Measurements from ENCODE around the gene SPEN.
"Not testable (repeated sequence)": the region's sequence is repeated elsewhere in the genome, so short reads cannot be mapped to it uniquely, and the experiment has no call there.

SPEN gene

GRCh38 chr1:15843826-15844572 is 3.5 kb upstream of the SPEN start:
- H4K20me1 ChIP-seq (ENCODE audit: insufficient read depth, low read length) = no peaks in the 10 kb centered on the region
- peaks cover 5% of the 10 kb centered on the region; the same call in 1 of the 2 replicates for H3F3A ChIP-seq (ENCODE audit: insufficient read depth, low read length)
- H3K36me3 ChIP-seq (ENCODE audit: insufficient read depth, low read length) = 0 out of 2 replicates have a peak, but pooled peaks cover 3% of the 10 kb centered on the region
- H2AFZ ChIP-seq (ENCODE audit: low read length) = no peak overlapping the region
- H3K27me3 ChIP-seq (ENCODE audit: insufficient read depth, low read length) = no peaks in the 10 kb centered on the region
- peak overlapping the region; percentile 92 for H3K27ac ChIP-seq (ENCODE audit: low read depth, low read length, poor library complexity, severe bottlenecking)
- H3K9me3 ChIP-seq (ENCODE audit: low read length) = no peaks in the 10 kb centered on the region
- TF ChIP-seq CTCF (IDR thresholded peaks at IDR 0.05; ENCODE audit: low read length) = no peak
- no peak for TF ChIP-seq EZH2 (IDR thresholded peaks at IDR 0.05; ENCODE audit: borderline replicate concordance, low read length)
- peak overlapping the region; percentile 49 for H3K9ac ChIP-seq (ENCODE audit: low read length)
- peak overlapping the region; percentile 36 for H3K4me3 ChIP-seq (ENCODE audit: low read depth, low read length, poor library complexity, severe bottlenecking)
- no peaks in the 10 kb centered on the region for H3K9me2 ChIP-seq (ENCODE audit: low read depth, low read length)
- peaks cover 7% of the 10 kb centered on the region for H3K79me2 ChIP-seq (ENCODE audit: insufficient read depth, low read length)
- H3K4me2 ChIP-seq (ENCODE audit: low read length) = peak overlapping the region; percentile 60
- peaks cover 34% of the 10 kb centered on the region for H3K4me1 ChIP-seq (ENCODE audit: insufficient read depth, low read length, severe bottlenecking)

GRCh38 chr1:15846056-15846455 is 1.5 kb upstream of the SPEN start:
- H3K9ac ChIP-seq (ENCODE audit: low read length) = not testable (repeated sequence)

GRCh38 chr1:15847893-15848142 is 311 bp downstream of the SPEN start:
- Histone ChIP-seq H3K36me3 (ENCODE audit: insufficient read depth, low read length) (peaks cover 5% of the 10 kb centered on the region; the same call in 1 of the 2 replicates), H3K79me2 (ENCODE audit: insufficient read depth, low read length) (peaks cover 45% of the 10 kb centered on the region), H3K4me2 (ENCODE audit: low read length) (peak overlapping the region; percentile 78), H4K20me1 (ENCODE audit: insufficient read depth, low read length) (no peaks in the 10 kb centered on the region), H3K4me1 (ENCODE audit: insufficient read depth, low read length, severe bottlenecking) (peaks cover 65% of the 10 kb centered on the region), H3K9me2 (ENCODE audit: low read depth, low read length) (no peaks in the 10 kb centered on the region), H3F3A (ENCODE audit: insufficient read depth, low read length) (peaks cover 5% of the 10 kb centered on the region; the same call in 1 of the 2 replicates), H3K4me3 (ENCODE audit: low read depth, low read length, poor library complexity, severe bottlenecking) (peak overlapping the region; percentile 90), H3K27me3 (ENCODE audit: insufficient read depth, low read length) (no peaks in the 10 kb centered on the region), H3K9ac (ENCODE audit: low read length) (peak overlapping the region; percentile 87), H2AFZ (ENCODE audit: low read length) (no peak overlapping the region), H3K9me3 (ENCODE audit: low read length) (no peaks in the 10 kb centered on the region), H3K27ac (ENCODE audit: low read depth, low read length, poor library complexity, severe bottlenecking) (peak overlapping the region; percentile 75)
- TF ChIP-seq EZH2 (IDR thresholded peaks at IDR 0.05; ENCODE audit: borderline replicate concordance, low read length) (no peak), CTCF (IDR thresholded peaks at IDR 0.05; ENCODE audit: low read length) (no peak)

More at GRCh38 chr1:15846056-15846455, 1.5 kb upstream of the SPEN start:
- peaks cover 48% of the 10 kb centered on the region for H3K4me1 ChIP-seq (ENCODE audit: insufficient read depth, low read length, severe bottlenecking)
- H3K27me3 ChIP-seq (ENCODE audit: insufficient read depth, low read length); H3K9me2 ChIP-seq (ENCODE audit: low read depth, low read length); H2AFZ ChIP-seq (ENCODE audit: low read length); H3F3A ChIP-seq (ENCODE audit: insufficient read depth, low read length); H3K36me3 ChIP-seq (ENCODE audit: insufficient read depth, low read length); H3K4me3 ChIP-seq (ENCODE audit: low read depth, low read length, poor library complexity, severe bottlenecking); H3K9me3 ChIP-seq (ENCODE audit: low read length); H4K20me1 ChIP-seq (ENCODE audit: insufficient read depth, low read length): not testable (repeated sequence)
- H3K4me2 ChIP-seq (ENCODE audit: low read length) = 0 out of 2 replicates have a peak overlapping the region, but pooled peaks have one; percentile 77
- H3K79me2 ChIP-seq (ENCODE audit: insufficient read depth, low read length) = peaks cover 28% of the 10 kb centered on the region
- H3K27ac ChIP-seq (ENCODE audit: low read depth, low read length, poor library complexity, severe bottlenecking) = peak overlapping the region; percentile 91
